ENCODE data around the gene SMIM45.
A peak's percentile ranks its signal among the peaks of the same experiment; 100 is the strongest.

The SMIM45 gene

GRCh38 chr22:41966607-41967240, 14.8 kb downstream of the SMIM45 start:
- TF ChIP-seq, protein P1, sequence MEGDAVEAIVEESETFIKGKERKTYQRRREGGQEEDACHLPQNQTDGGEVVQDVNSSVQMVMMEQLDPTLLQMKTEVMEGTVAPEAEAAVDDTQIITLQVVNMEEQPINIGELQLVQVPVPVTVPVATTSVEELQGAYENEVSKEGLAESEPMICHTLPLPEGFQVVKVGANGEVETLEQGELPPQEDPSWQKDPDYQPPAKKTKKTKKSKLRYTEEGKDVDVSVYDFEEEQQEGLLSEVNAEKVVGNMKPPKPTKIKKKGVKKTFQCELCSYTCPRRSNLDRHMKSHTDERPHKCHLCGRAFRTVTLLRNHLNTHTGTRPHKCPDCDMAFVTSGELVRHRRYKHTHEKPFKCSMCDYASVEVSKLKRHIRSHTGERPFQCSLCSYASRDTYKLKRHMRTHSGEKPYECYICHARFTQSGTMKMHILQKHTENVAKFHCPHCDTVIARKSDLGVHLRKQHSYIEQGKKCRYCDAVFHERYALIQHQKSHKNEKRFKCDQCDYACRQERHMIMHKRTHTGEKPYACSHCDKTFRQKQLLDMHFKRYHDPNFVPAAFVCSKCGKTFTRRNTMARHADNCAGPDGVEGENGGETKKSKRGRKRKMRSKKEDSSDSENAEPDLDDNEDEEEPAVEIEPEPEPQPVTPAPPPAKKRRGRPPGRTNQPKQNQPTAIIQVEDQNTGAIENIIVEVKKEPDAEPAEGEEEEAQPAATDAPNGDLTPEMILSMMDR (IDR thresholded peaks at IDR 0.05; ENCODE audit: low read length, missing control alignments), result peak; percentile 41
- no peak overlapping the region for H3K4me3 ChIP-seq (replicated peaks; ENCODE audit: low read depth, low read length)
- DNase-seq (ENCODE audit: low read depth), result peak; percentile 86

DNA sequence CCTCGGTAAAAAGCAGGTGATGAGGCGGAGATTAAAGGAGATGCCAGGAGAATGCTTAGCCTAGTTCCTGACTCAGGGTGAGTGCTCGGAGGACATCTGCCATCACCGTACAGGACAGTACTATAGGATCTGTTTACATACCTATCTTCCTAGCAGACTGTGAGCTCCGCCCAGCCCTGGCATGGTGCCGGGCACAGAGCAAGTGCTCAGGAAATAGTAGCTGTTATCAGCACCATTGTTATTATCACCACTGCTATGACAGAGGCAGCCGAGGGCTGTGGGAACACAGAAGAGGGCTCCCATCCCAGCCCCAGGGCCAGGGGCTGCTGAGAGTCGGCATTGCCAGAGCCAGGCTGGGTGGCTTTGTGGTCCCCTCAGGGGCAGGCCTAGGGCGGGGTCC, 16.7 kb downstream of the SMIM45 start:
- TF ChIP-seq, protein P1 (IDR thresholded peaks at IDR 0.05; ENCODE audit: low read length, missing control alignments), result no peak
- peak; percentile 38 for DNase-seq (ENCODE audit: low read depth)
- H3K4me3 ChIP-seq (replicated peaks; ENCODE audit: low read depth, low read length), result no peak overlapping the region

GRCh38 chr22:41969110-41969646, 17.2 kb downstream of the SMIM45 start, which contains the start of gene SEPTIN3:
Gene SEPTIN3, plus strand, starts transcription at chr22:41969443. Its CDS starts 2,050 bp downstream, at chr22:41971493.
- TF ChIP-seq, protein P1 (IDR thresholded peaks at IDR 0.05; ENCODE audit: low read length, missing control alignments), result no peak
- no peak within 1 kb of the TSS for H3K4me3 ChIP-seq (replicated peaks; ENCODE audit: low read depth, low read length)
- DNase-seq (ENCODE audit: low read depth), result no peak

DNA sequence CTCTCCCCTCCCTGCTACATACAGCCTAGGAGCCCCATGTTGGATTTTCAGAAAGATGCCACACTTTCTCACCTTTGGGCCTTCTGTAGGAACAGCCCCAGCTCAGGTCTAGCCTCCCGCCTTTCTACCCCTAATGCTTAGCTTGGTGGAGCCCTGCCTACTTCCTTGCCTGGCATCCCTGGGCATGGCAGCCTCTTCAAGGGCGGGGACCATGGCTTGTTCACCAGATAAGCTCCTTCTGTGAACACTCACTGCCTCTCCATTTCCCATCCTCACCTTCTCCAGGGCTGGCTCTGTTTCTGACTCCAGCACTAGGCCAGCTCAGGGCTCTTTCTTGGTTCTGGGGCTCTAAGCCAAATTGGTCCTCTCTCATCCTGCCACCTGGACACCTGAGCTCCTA, 18.7 kb downstream of the SMIM45 start:
- no peak for DNase-seq (ENCODE audit: low read depth)
- TF ChIP-seq, protein P1 (IDR thresholded peaks at IDR 0.05; ENCODE audit: low read length, missing control alignments), result no peak
- H3K4me3 ChIP-seq (replicated peaks; ENCODE audit: low read depth, low read length), result no peak overlapping the region

GRCh38 chr22:41971431-41971830, 19.5 kb downstream of the SMIM45 start:
- TF ChIP-seq, protein P1 (IDR thresholded peaks at IDR 0.05; ENCODE audit: low read length, missing control alignments), result no peak
- H3K4me3 ChIP-seq (replicated peaks; ENCODE audit: low read depth, low read length), result no peak overlapping the region
- no peak for DNase-seq (ENCODE audit: low read depth)

DNA sequence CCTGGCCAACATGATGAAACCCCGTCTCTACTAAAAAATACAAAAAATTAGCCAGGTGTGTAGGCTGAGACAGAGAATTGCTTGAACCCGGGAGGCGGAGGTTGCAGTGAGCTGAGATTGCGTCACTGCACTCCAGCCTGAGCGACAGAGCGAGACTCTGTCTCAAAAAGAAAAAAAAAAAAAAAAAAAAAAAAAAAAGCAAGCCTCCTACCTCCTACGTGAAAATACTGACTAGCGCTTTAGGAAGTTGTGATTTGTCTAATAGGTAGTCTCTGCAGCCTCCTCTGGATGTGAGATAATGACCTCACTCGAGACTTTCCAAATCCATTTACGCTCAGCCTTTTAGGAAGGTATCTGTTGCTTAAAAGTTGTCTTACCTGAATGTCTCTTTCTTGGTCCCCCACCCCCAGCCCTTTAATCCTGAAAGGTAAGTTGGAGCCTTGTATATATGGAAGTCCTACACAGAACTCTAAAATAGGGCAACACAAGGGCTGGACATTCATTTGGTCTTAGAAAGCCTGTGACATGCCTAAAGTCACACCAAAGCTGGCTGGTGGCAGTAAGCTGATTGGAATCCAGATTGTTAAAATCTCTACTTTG, 22.8 kb downstream of the SMIM45 start:
- TF ChIP-seq, protein P1 (IDR thresholded peaks at IDR 0.05; ENCODE audit: low read length, missing control alignments), result no peak
- no peak overlapping the region for H3K4me3 ChIP-seq (replicated peaks; ENCODE audit: low read depth, low read length)
- DNase-seq (ENCODE audit: low read depth), result no peak

All from fibroblast of pulmonary artery (primary cell).